Natural killer cell (primary cell): Measurements from ENCODE around the gene PATJ. TPM values are rescaled to one million over a fixed set of nuclear protein-coding genes. Genes with fewer than 3 reads are reported as not detected.

Experiments
- ATAC-seq, 3 donors: fragments of 150-1000 bp in 2 of 3; fragments of 200-7000 bp in 1 of 3; cut with Tn5 transposase; 1 replicate in 1 of 3; 2 replicates in 2 of 3; pipeline ENCODE4 v1.10.0; 2021; ENCODE audit warnings: mild to moderate bottlenecking in 2 of 3, moderate library complexity in 2 of 3
- DNase-seq, 2 donors: peaks; one replicate each; pipeline versions ENCODE4 v3.0.0 to v3.0.0-alpha.2; 2013 to 2021; ENCODE audit warnings: mixed read lengths in 1 of 2
- H3K27ac ChIP-seq: one replicate; pipeline ENCODE4 v1.5.1; 2013; ENCODE audit warnings: mild to moderate bottlenecking, low read length
- H3K27me3 ChIP-seq: one replicate; pipeline ENCODE4 v1.6.1; 2013; ENCODE audit warnings: low read length; ENCODE audit not compliant: control insufficient read depth, insufficient read depth
- H3K36me3 ChIP-seq: one replicate; pipeline ENCODE4 v1.6.1; 2013; ENCODE audit warnings: low read length; ENCODE audit not compliant: control insufficient read depth, insufficient read depth
- H3K4me1 ChIP-seq: one replicate; pipeline ENCODE4 v1.6.1; 2013; ENCODE audit warnings: low read length; ENCODE audit not compliant: control insufficient read depth, insufficient read depth
- H3K4me3 ChIP-seq: one replicate; pipeline ENCODE4 v1.5.1; 2013; ENCODE audit warnings: low read length
- H3K9me3 ChIP-seq: one replicate; pipeline ENCODE4 v1.6.1; 2013; ENCODE audit warnings: low read length; ENCODE audit not compliant: control insufficient read depth, insufficient read depth
- H3K27ac Mint-ChIP-seq, 2 donors: one replicate each; pipeline ENCODE4 v1.8.0; 2022; ENCODE audit warnings: mild to moderate bottlenecking in 2 of 2, mixed read lengths in 2 of 2, moderate library complexity in 1 of 2
- H3K27me3 Mint-ChIP-seq, 2 donors: one replicate each; pipeline ENCODE4 v1.8.0; 2022; ENCODE audit warnings: low read depth in 2 of 2, mixed read lengths in 2 of 2
- H3K36me3 Mint-ChIP-seq: one replicate; pipeline ENCODE4 v1.8.0; 2022; ENCODE audit warnings: mixed read lengths
- H3K4me1 Mint-ChIP-seq, 2 donors: one replicate each; pipeline ENCODE4 v1.8.0; 2022; ENCODE audit warnings: mixed read lengths in 2 of 2
- H3K4me3 Mint-ChIP-seq: one replicate; pipeline ENCODE4 v1.8.0; 2022; ENCODE audit warnings: mild to moderate bottlenecking, moderate library complexity, mixed read lengths
- H3K9me3 Mint-ChIP-seq, 2 donors: one replicate each; pipeline ENCODE4 v1.8.0; 2022; ENCODE audit warnings: mixed read lengths in 2 of 2
- WGBS: methylation state at CpG from one replicate; pipeline ENCODE4 v1.1.7; 2013; ENCODE audit warnings: missing lambda C conversion rate; ENCODE audit not compliant: insufficient coverage; 5-methylcytosine and 5-hydroxymethylcytosine counted together
- intact Hi-C: fragments of 100-400 bp; cut with micrococcal nuclease; formaldehyde crosslinking; loops from one replicate; pipeline ENCODE4 v1.14.2; 2022
- total RNA-seq, 4 donors: library from RNA; stranded (reverse); fragments of 120-200 nt in 1 of 4; gene quantifications; one replicate each; pipeline versions ENCODE4 v1.2.3 to v1.2.4, GENCODE V29; 2013 to 2022
- TF ChIP-seq, protein P1 (sequence below): fragments of 200-600 bp; IDR thresholded peaks from one replicate; pipeline ENCODE4 v1.8.0; 2022; ENCODE audit warnings: antibody characterized with exemption

The PATJ gene
- total RNA-seq, 3 donors from 2014 or later (not counting 1 experiment from before 2014, with no cell fraction given) = 15.0 to 18.5 (median 16.7) TPM

DNA sequence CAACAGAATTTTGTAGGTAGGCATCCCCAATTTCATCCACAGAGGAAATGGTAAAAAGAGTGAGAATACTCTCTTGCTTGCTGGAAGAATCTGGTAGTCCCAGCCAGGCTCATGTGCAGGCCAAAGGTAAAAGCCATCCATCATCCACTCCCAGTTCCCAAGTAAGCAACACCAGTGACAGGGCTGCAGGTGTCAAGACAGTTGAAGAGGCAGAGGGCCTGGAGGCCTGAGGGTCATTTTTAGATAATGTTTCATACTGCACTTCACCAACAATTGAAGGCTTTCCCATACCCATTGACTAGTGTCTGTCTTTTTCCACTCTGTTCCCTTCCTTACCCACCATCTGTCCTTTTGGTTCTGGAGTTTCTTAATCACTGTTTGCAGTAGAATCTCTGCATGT, 310.7 kb downstream of the PATJ start:
- H3K27me3 ChIP-seq = no peaks in the 10 kb centered on the region
- intact Hi-C loops = no loop called here
- no peak overlapping the region for H3K27ac Mint-ChIP-seq
- no peaks in the 10 kb centered on the region for H3K4me1 ChIP-seq
- no peak overlapping the region for H3K4me3 Mint-ChIP-seq
- H3K4me1 Mint-ChIP-seq = no peaks in the 10 kb centered on the region
- H3K36me3 ChIP-seq = peaks cover 5% of the 10 kb centered on the region
- H3K36me3 Mint-ChIP-seq = no peaks in the 10 kb centered on the region
- no peak overlapping the region for H3K4me3 ChIP-seq
- H3K27me3 Mint-ChIP-seq = no peaks in the 10 kb centered on the region
- no peak for ATAC-seq
- no peak for DNase-seq
- TF ChIP-seq, protein P1, sequence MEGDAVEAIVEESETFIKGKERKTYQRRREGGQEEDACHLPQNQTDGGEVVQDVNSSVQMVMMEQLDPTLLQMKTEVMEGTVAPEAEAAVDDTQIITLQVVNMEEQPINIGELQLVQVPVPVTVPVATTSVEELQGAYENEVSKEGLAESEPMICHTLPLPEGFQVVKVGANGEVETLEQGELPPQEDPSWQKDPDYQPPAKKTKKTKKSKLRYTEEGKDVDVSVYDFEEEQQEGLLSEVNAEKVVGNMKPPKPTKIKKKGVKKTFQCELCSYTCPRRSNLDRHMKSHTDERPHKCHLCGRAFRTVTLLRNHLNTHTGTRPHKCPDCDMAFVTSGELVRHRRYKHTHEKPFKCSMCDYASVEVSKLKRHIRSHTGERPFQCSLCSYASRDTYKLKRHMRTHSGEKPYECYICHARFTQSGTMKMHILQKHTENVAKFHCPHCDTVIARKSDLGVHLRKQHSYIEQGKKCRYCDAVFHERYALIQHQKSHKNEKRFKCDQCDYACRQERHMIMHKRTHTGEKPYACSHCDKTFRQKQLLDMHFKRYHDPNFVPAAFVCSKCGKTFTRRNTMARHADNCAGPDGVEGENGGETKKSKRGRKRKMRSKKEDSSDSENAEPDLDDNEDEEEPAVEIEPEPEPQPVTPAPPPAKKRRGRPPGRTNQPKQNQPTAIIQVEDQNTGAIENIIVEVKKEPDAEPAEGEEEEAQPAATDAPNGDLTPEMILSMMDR = no peak
- no peak overlapping the region for H3K27ac ChIP-seq
- H3K9me3 ChIP-seq = no peaks in the 10 kb centered on the region
- no peaks in the 10 kb centered on the region for H3K9me3 Mint-ChIP-seq

DNA sequence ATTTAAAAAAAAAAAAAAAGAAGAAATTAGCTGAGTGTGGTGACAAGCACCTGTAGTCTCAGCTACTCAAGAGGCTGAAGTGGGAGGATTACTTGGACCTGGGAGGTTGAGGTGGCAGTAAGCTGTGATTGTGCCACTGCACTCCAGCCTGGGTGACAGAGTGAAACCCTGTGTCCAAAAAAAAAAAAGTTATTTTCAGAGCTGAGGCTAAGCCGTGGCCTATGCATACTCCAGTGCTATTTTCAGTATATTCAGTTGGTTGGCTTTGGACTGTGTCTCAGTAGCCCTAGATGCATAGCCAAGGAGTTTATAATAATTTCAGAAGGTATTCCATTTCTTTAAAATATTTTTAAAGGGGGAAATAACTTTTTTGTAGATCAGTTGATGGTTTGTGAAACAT, 311.9 kb downstream of the PATJ start:
- H3K27ac ChIP-seq = no peak overlapping the region
- no peaks in the 10 kb centered on the region for H3K36me3 Mint-ChIP-seq
- no peaks in the 10 kb centered on the region for H3K9me3 Mint-ChIP-seq
- no peaks in the 10 kb centered on the region for H3K4me1 ChIP-seq
- no peak overlapping the region for H3K27ac Mint-ChIP-seq
- H3K4me3 Mint-ChIP-seq = no peak overlapping the region
- H3K27me3 Mint-ChIP-seq = no peaks in the 10 kb centered on the region
- intact Hi-C loops = no loop called here
- H3K36me3 ChIP-seq = peaks cover 5% of the 10 kb centered on the region
- no peak for ATAC-seq
- TF ChIP-seq, protein P1 = no peak
- 100% methylated on average over 1 of the region's 1 CpG for WGBS
- DNase-seq = no peak
- no peaks in the 10 kb centered on the region for H3K9me3 ChIP-seq
- H3K27me3 ChIP-seq = no peaks in the 10 kb centered on the region
- no peaks in the 10 kb centered on the region for H3K4me1 Mint-ChIP-seq
- H3K4me3 ChIP-seq = no peak overlapping the region

DNA sequence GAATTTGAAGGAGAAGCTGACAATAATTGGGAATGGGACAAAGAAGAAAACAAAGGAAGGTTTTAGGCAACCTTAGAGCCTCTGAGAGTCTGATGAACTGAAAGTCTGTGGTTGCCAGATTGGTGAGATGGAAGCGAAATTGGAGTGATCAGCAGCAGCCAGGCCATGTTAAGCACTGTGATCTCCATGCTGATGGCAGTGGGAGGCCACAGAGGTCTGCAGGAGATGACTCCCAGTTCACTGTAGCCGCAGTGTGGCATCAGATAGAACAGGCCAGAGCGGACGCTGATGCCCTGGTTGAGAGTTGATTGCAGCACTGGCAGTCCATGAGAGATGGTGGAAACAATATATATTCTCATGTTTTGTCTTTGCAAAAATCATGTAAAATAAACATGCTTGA, 314.9 kb downstream of the PATJ start:
- ATAC-seq (no peak), DNase-seq (no peak)
- TF ChIP-seq, protein P1 = no peak
- Mint-ChIP-seq H3K4me3 (no peak overlapping the region), H3K27me3 (no peaks in the 10 kb centered on the region), H3K27ac (no peak overlapping the region), H3K36me3 (no peaks in the 10 kb centered on the region), H3K9me3 (no peaks in the 10 kb centered on the region), H3K4me1 (no peaks in the 10 kb centered on the region)
- Histone ChIP-seq H3K36me3 (peaks cover 5% of the 10 kb centered on the region), H3K27me3 (no peaks in the 10 kb centered on the region), H3K4me1 (no peaks in the 10 kb centered on the region), H3K4me3 (no peak overlapping the region), H3K9me3 (no peaks in the 10 kb centered on the region), H3K27ac (no peak overlapping the region)
- intact Hi-C loops = no loop called here
- WGBS = 92% methylated on average over 4 of the region's 4 CpGs

DNA sequence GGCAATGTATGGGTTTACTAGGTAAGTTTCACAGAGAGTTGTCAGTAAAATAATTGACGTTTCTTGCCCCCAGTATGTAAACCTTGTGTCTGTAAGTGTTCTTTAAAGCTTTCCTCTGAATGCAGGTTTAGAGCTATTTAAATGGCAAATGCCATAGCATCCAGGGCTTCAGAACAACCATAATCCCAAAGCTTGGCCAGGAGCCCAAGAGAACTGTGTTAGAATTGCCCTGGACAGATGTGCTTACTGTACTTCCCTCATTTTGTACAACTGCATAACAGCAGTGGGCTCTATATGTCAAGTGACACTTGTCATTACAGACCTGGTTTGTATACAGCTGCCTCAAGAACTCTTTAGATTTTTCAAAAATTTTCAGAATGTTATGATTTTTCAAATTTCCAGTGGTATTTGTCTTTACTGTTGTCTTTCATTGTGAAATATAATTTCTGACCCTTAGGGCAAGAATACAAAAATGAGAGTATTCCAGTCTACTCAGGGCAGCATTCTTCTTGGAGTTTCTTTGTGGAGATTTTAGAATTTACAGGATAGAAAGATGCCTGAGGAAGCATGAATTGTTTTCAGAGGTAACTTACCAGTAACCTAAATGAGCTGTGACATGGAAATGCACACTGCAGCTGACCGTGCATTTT, 315.5 kb downstream of the PATJ start:
- Histone ChIP-seq H3K4me1 (no peaks in the 10 kb centered on the region), H3K36me3 (peaks cover 4% of the 10 kb centered on the region), H3K27ac (no peak overlapping the region), H3K4me3 (no peak overlapping the region), H3K27me3 (no peaks in the 10 kb centered on the region), H3K9me3 (no peaks in the 10 kb centered on the region)
- H3K27ac Mint-ChIP-seq = no peak overlapping the region
- no peaks in the 10 kb centered on the region for H3K4me1 Mint-ChIP-seq
- H3K9me3 Mint-ChIP-seq = no peaks in the 10 kb centered on the region
- H3K4me3 Mint-ChIP-seq = no peak overlapping the region
- H3K36me3 Mint-ChIP-seq = no peaks in the 10 kb centered on the region
- TF ChIP-seq, protein P1 = no peak
- DNase-seq = no peak
- ATAC-seq = no peak
- WGBS = 91% methylated on average over 2 of the region's 2 CpGs
- H3K27me3 Mint-ChIP-seq = no peaks in the 10 kb centered on the region
- intact Hi-C loops = no loop called here
